Panc1 (cell line): Measurements from ENCODE around the gene CCDC127. TPM values are rescaled to one million over a fixed set of nuclear protein-coding genes. Genes with fewer than 3 reads are reported as not detected.

Experiments
- ATAC-seq: fragments of 200-7000 bp; cut with Tn5 transposase; 2 replicates; pipeline ENCODE4 v1.9.1; 2020; ENCODE audit warnings: mild to moderate bottlenecking, moderate library complexity
- BruUV-seq: library from RNA; stranded (reverse); fragments of 400-500 nt; replicated peaks from 2 replicates; lab custom pipeline; 2021; lab: Mats Ljungman, UMichigan
- CTCF ChIA-PET: fragments of 300-600 bp; sonication (Branson Sonifier 250); formaldehyde crosslinking; loops from one replicate; lab custom pipeline; 2022; ENCODE audit warnings: antibody characterized with exemption; lab: Charles Lee
- POLR2A ChIA-PET: fragments of 300-600 bp; sonication (Branson Sonifier 250); formaldehyde crosslinking; loops from one replicate; lab custom pipeline; 2022; ENCODE audit warnings: antibody characterized with exemption; lab: Charles Lee
- DNase-seq: peaks from one replicate; pipeline ENCODE4 v3.0.0-alpha.2; 2010; ENCODE audit warnings: low read depth, low spot score
- H3K27ac ChIP-seq: 2 replicates; pipeline ENCODE4 v1.5.1; 2011; ENCODE audit warnings: mild to moderate bottlenecking, low read length, inconsistent platforms
- H3K27me3 ChIP-seq: fragments of 200-500 bp; sonication (Bioruptor generic); 2 replicates; pipeline ENCODE4 v1.6.0; 2014; ENCODE audit warnings: low read length, inconsistent platforms; ENCODE audit not compliant: control insufficient read depth, insufficient read depth
- H3K36me3 ChIP-seq: fragments of 200-500 bp; sonication (Bioruptor generic); 2 replicates; pipeline ENCODE4 v1.5.1; 2014; ENCODE audit warnings: inconsistent platforms, mild to moderate bottlenecking, low read length, moderate library complexity; ENCODE audit not compliant: control insufficient read depth, insufficient read depth
- H3K4me1 ChIP-seq: 2 replicates; pipeline ENCODE4 v1.5.1; 2011; ENCODE audit warnings: inconsistent platforms, mild to moderate bottlenecking, low read length, moderate library complexity; ENCODE audit not compliant: control insufficient read depth, insufficient read depth
- H3K4me3 ChIP-seq, 2 experiments: 2 replicates each; pipeline ENCODE4 v1.5.1; 2011 to 2012; ENCODE audit warnings: low read depth in 2 of 2, low read length in 2 of 2, mild to moderate bottlenecking in 2 of 2, inconsistent platforms in 1 of 2, moderate library complexity in 1 of 2
- H3K9me3 ChIP-seq: fragments of 200-500 bp; sonication (Bioruptor generic); 2 replicates; pipeline ENCODE4 v1.5.1; 2014; ENCODE audit warnings: low read depth, mild to moderate bottlenecking, inconsistent platforms, low read length, moderate library complexity; ENCODE audit not compliant: control insufficient read depth, insufficient read depth
- POLR2AphosphoS5 ChIP-seq: IDR thresholded peaks from 2 replicates; pipeline ENCODE4 v1.6.1; 2012; ENCODE audit warnings: mild to moderate bottlenecking, low read depth, low read length, moderate library complexity
- SIN3A ChIP-seq: IDR thresholded peaks from 2 replicates; pipeline ENCODE4 v1.6.1; 2012; ENCODE audit warnings: low read depth, mild to moderate bottlenecking, low read length, moderate library complexity, borderline replicate concordance; ENCODE audit not compliant: insufficient read depth
- in situ Hi-C: cut with HindIII; loops from 2 replicates; pipeline ENCODE4 v1.10.0; 2016; ENCODE audit warnings: low sequenced_read_pairs, low pct_unique_long_range_greater_than_20kb
- intact Hi-C: fragments of 100-400 bp; cut with micrococcal nuclease; formaldehyde crosslinking; loops from one replicate; pipeline ENCODE4 v1.10.0; 2022; ENCODE audit not compliant: unreplicated experiment
- total RNA-seq: library from RNA; stranded (reverse); gene quantifications from one replicate; pipeline ENCODE4 v1.2.1, GENCODE V29; 2021; ENCODE audit not compliant: unreplicated experiment
- TF ChIP-seq, protein P1 (sequence below): fragments of 450-650 bp; IDR thresholded peaks from 2 replicates; pipeline ENCODE4 v1.5.1; 2017; ENCODE audit warnings: mild to moderate bottlenecking
- TF ChIP-seq, protein P2 (sequence below), 2 experiments: IDR thresholded peaks; 2 replicates each; pipeline ENCODE4 v1.6.1; 2011 to 2012; ENCODE audit warnings: low read depth in 2 of 2, control low read depth in 1 of 2, low read length in 1 of 2, mild to moderate bottlenecking in 1 of 2, moderate library complexity in 1 of 2; ENCODE audit not compliant: insufficient read depth in 1 of 2

CCDC127 gene
- total RNA-seq, 1 experiment from 2014 or later = 8.1 TPM

DNA sequence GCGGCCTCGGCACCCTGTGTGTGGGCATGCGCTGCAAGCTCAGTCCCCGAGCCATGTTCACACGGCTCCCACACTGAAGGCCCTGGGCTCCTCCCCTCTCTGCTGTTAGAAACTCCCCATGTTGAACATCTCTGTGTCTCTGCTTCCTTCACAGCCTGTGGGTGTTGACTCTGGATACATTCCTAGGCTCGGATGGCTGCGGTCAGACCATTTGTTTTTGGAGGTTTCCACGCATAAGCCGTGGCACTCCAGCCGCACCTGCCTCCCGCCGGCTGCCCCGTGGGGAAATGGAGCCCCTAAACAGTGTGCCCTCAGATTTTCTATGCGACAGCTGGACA lies 57.8 kb downstream of the CCDC127 start:
- ATAC-seq (no peak), DNase-seq (no peak)
- Histone ChIP-seq H3K36me3 (no peaks in the 10 kb centered on the region), H3K9me3 (no peaks in the 10 kb centered on the region), H3K27ac (no peak overlapping the region), H3K27me3 (no peaks in the 10 kb centered on the region), H3K4me3 (no peak overlapping the region), H3K4me1 (no peaks in the 10 kb centered on the region)
- intact Hi-C loops = no loop called here
- ChIA-PET POLR2A (no interaction called here), CTCF (no interaction called here)
- TF ChIP-seq, protein P1, sequence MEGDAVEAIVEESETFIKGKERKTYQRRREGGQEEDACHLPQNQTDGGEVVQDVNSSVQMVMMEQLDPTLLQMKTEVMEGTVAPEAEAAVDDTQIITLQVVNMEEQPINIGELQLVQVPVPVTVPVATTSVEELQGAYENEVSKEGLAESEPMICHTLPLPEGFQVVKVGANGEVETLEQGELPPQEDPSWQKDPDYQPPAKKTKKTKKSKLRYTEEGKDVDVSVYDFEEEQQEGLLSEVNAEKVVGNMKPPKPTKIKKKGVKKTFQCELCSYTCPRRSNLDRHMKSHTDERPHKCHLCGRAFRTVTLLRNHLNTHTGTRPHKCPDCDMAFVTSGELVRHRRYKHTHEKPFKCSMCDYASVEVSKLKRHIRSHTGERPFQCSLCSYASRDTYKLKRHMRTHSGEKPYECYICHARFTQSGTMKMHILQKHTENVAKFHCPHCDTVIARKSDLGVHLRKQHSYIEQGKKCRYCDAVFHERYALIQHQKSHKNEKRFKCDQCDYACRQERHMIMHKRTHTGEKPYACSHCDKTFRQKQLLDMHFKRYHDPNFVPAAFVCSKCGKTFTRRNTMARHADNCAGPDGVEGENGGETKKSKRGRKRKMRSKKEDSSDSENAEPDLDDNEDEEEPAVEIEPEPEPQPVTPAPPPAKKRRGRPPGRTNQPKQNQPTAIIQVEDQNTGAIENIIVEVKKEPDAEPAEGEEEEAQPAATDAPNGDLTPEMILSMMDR = no peak
- TF ChIP-seq POLR2AphosphoS5 (no peak), SIN3A (no peak)
- in situ Hi-C loops = no loop called here
- BruUV-seq = no TSS peak

- H3K4me1 ChIP-seq = no peaks in the 10 kb centered on the region
- H3K36me3 ChIP-seq = no peaks in the 10 kb centered on the region
- in situ Hi-C loops (no loop called here), intact Hi-C loops (no loop called here)
- ATAC-seq = no peak
- H3K4me3 ChIP-seq = no peak overlapping the region
- POLR2A ChIA-PET = no interaction called here
- DNase-seq = no peak
- CTCF ChIA-PET = no interaction called here
- no peaks in the 10 kb centered on the region for H3K9me3 ChIP-seq
- TF ChIP-seq SIN3A (no peak), POLR2AphosphoS5 (no peak)
- TF ChIP-seq, protein P2, sequence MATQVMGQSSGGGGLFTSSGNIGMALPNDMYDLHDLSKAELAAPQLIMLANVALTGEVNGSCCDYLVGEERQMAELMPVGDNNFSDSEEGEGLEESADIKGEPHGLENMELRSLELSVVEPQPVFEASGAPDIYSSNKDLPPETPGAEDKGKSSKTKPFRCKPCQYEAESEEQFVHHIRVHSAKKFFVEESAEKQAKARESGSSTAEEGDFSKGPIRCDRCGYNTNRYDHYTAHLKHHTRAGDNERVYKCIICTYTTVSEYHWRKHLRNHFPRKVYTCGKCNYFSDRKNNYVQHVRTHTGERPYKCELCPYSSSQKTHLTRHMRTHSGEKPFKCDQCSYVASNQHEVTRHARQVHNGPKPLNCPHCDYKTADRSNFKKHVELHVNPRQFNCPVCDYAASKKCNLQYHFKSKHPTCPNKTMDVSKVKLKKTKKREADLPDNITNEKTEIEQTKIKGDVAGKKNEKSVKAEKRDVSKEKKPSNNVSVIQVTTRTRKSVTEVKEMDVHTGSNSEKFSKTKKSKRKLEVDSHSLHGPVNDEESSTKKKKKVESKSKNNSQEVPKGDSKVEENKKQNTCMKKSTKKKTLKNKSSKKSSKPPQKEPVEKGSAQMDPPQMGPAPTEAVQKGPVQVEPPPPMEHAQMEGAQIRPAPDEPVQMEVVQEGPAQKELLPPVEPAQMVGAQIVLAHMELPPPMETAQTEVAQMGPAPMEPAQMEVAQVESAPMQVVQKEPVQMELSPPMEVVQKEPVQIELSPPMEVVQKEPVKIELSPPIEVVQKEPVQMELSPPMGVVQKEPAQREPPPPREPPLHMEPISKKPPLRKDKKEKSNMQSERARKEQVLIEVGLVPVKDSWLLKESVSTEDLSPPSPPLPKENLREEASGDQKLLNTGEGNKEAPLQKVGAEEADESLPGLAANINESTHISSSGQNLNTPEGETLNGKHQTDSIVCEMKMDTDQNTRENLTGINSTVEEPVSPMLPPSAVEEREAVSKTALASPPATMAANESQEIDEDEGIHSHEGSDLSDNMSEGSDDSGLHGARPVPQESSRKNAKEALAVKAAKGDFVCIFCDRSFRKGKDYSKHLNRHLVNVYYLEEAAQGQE (IDR thresholded peaks at IDR 0.05; ENCODE audit: insufficient read depth in 1 of 2, low read depth in 2 of 2, low read length in 1 of 2) = no peak
- no peak overlapping the region for H3K27ac ChIP-seq
- no peaks in the 10 kb centered on the region for H3K27me3 ChIP-seq
- BruUV-seq = no TSS peak
These were observed 58.3 kb downstream of the CCDC127 start for GRCh38 chr5:159448-160172.

- ChIA-PET POLR2A (no interaction called here), CTCF (no interaction called here)
- intact Hi-C loops = no loop called here
- BruUV-seq = no TSS peak
- in situ Hi-C loops = no loop called here
- H3K9me3 ChIP-seq = no peaks in the 10 kb centered on the region
- H3K4me1 ChIP-seq = no peaks in the 10 kb centered on the region
- no peaks in the 10 kb centered on the region for H3K27me3 ChIP-seq
- H3K36me3 ChIP-seq = no peaks in the 10 kb centered on the region
- no peak for DNase-seq
- no peak for ATAC-seq
- TF ChIP-seq, protein P1 = no peak
- no peak overlapping the region for H3K4me3 ChIP-seq
- no peak overlapping the region for H3K27ac ChIP-seq
These were observed 59.0 kb downstream of the CCDC127 start for GRCh38 chr5:158807-159447.
